Measurements from ENCODE around the gene CD52.
"Not testable (repeated sequence)": the region's sequence is repeated elsewhere in the genome, so short reads cannot be mapped to it uniquely, and the experiment has no call there.

CD52 gene

GRCh38 chr1:26330276-26330675, 12.5 kb downstream of the CD52 start:
- no peak for DNase-seq (ENCODE audit: low read depth in 2 of 2)

- not testable (repeated sequence) for DNase-seq (ENCODE audit: low read depth in 2 of 2)
Observed at GRCh38 chr1:26333312-26333711, 15.6 kb downstream of the CD52 start.

DNA sequence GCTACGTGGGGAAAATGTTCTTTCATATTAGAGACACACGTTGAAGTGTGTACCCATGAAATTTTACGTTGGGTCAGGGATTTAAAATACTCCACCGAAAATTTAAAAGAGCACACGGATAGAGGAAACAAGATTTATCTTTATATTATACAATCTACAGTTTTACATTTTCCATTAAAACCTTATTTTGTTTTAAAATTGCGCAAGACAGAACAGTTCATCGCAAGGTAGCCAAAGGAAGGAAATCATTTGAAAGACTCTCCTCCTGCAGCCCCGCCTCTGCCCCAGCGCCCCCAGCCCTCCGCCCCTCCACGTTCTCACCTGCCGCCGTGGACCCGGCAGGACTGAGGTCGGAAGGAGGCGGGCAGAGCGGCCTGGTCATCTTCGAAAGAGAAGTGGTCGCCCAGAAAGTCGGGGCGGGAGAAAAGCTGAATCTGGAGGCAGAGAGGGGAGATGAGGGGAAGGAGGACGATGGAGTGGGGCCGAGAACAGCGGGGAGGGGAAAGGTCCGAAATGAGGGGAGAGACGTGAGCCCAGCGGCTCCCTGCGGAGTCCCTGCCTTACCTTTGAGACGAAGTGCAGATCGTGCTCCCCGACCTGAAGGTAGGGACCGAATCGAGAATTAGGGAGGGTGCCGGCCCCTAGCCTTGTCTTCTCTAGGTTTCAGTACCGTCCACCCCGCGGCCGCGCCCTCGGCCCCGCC, 18.2 kb downstream of the CD52 start:
- no peak for DNase-seq (ENCODE audit: low read depth in 2 of 2)

GRCh38 chr1:26336477-26337205, 18.9 kb downstream of the CD52 start:
- peak; percentile 74 to 80 for DNase-seq (ENCODE audit: low read depth in 2 of 2)

- no peak for DNase-seq (ENCODE audit: low read depth in 2 of 2)
Observed at GRCh38 chr1:26337206-26337535, 19.4 kb downstream of the CD52 start.

DNA sequence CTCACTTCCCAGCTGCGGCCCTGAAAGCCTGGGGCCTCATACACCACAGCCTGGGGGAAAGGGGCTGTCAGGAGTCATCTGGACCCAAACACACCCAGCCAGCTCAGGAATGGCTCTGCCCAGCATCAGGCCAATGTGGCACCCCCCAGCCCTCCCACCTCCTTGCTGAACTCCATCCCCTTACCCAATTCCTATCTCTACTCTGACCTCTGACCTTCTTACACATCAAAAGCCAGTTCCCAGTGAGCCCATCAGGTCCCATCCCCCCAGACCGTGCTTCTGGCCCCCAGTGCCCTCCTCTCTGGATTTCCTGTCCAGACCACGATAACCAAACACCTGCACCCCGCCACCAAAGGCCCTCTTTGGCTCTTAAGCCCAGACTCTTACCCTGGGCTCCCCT, 19.9 kb downstream of the CD52 start:
- DNase-seq (ENCODE audit: low read depth in 2 of 2), result no peak

DNA sequence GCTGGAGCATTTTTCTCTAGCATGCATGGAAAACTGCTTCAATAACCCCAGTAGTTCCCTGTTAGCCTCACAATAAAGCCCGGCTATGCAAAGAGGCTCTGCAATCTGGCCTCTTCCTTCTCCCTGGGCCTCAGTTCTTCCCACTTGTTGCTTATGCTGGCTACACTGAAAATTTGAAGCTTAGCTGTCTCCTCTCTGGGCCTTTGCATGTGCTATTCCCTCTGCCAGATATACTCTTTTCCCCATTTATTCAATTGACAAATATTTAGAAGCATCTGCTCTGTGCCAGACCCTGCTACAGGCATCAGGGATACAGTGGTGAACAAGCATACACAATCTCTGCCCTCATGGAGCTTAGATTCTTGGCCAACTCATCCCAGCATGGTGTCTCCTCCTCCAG, 20.9 kb downstream of the CD52 start:
- no peak for DNase-seq (ENCODE audit: low read depth in 2 of 2)

DNA sequence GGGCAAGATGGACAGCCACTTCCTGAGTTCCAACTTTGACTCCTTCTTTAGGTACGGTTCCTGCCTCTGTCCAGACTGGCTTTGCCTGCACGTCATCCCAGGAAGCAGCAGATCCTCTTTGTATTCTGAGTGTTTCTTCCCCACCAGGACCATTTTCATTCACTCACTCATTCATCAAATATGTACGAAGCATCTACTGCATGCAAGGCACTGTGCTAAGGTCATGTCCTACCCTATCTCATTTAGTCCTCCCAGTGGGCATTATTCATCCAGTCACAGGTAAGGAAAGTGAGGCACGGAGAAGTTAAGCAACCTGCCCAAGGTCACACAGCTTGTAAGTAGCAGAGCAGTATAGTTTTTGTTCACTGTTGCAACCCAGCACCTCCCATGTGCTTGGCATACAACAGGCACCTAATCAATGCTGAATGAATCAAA, 22.3 kb downstream of the CD52 start:
- DNase-seq (ENCODE audit: low read depth in 2 of 2), result no peak

DNA sequence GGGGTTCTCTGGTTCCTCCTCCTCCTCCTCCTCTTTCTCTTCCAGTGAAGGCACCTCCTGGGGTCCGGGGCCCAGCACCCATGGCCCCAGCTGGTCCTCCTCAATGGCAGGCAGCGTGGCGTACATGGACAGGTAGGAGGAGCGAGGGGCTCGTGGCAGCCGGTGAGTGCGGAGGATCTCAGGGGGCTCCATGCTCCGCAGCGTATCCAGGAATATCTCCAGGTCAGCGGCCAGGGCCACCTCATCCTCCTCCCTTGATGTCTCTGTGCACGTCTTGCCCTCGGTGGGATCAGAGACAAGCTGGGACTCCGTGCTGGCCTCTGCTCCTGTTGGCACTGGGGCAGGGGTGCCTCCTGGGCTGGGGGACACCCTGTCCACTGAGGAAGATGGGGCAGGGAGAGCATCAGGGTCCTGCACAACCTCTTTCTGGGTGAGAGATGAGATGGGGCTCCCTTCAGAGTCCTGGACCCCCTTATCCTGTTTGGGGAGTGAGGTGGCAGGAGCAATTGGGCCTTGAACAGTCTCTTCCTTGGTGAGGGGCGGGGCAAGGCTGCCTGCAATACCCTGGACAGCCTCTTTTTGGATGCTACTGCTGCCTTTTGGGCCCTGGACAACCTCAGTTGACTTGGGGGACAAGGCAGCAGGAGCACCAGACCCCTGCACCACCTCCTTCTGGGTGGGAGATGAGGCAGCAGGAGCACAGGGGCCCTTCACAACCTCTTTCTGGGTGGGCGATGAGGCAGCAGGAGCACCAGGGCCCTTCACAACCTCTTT, 26.6 kb downstream of the CD52 start:
- DNase-seq (ENCODE audit: low read depth in 2 of 2), result no peak

DNA sequence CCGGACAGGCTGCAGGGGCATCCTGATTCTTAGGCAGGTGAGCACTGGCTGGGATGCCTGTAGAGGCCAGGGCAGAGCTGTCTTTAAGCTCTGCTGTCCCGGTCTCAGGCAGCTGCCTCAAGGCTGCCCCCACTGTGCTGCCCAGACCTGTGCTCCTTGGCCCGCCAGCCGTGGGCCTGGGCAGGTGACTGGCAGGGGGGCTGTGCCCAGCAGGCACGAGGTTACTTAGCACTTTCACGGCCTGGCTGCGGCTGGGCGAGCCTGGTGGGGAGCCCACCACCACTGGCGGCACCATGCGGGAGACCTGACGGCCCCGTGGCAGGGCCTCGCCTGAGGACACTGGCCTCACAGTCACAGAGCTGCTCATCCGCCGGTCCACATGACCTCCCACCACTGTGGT, 28.0 kb downstream of the CD52 start:
- no peak for DNase-seq (ENCODE audit: low read depth in 2 of 2)

- DNase-seq (ENCODE audit: low read depth in 2 of 2), result no peak
Observed at GRCh38 chr1:26346274-26347033, 28.7 kb downstream of the CD52 start.

DNA sequence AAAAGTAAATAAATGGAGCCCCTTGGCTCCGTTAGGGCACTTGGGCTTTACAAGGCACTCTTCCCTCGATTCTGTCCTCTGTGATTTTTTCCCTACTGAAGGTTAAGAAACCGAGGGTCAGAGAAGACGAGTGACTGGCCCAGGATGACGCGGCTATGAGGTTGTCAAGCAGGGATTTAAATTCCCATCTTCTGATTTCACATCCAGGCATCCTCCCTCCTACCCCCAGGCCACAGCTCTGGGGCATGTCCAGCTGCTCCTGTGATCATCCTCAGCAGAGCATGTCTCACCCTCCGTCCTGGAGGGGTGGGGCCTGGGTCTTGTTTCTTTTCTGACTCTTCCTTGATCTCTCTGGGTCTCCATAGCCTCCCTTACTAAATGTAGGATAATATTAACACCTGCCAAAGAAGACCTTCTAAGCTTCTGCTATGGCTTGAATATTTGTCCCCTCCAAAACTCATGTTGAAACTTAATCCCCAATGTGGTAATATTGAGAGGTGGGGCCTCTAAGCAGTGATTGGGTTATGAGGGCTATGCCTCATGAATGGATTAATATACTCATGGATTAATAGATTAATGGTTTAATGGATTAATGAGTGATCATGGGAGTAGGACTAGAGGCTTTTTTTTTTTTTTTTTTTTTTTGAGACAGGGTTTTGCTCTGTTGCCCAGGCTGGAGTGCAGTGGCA, 31.6 kb downstream of the CD52 start:
- no peak for DNase-seq (ENCODE audit: low read depth in 2 of 2)

DNA sequence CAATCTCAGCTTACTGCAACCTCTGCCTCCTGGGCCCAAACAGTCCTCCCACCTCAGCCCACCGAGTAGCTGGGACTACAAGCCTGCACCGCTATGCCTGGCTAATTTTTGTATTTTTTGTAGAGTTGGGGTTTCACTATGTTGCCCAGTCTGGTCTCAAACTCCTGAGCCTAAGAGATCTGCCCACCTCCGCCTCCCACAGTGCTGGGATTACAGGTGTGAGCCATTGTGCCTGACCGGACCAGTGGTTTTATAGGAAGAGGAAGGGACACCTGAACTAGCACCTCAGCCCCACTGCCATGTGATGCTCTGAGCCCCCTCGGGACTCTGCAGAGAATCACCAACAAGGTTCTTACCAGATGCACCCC, 32.1 kb downstream of the CD52 start:
- no peak for DNase-seq (ENCODE audit: low read depth in 2 of 2)

- no peak for DNase-seq (ENCODE audit: low read depth in 2 of 2)
Observed at GRCh38 chr1:26350343-26350700, 32.6 kb downstream of the CD52 start.

DNA sequence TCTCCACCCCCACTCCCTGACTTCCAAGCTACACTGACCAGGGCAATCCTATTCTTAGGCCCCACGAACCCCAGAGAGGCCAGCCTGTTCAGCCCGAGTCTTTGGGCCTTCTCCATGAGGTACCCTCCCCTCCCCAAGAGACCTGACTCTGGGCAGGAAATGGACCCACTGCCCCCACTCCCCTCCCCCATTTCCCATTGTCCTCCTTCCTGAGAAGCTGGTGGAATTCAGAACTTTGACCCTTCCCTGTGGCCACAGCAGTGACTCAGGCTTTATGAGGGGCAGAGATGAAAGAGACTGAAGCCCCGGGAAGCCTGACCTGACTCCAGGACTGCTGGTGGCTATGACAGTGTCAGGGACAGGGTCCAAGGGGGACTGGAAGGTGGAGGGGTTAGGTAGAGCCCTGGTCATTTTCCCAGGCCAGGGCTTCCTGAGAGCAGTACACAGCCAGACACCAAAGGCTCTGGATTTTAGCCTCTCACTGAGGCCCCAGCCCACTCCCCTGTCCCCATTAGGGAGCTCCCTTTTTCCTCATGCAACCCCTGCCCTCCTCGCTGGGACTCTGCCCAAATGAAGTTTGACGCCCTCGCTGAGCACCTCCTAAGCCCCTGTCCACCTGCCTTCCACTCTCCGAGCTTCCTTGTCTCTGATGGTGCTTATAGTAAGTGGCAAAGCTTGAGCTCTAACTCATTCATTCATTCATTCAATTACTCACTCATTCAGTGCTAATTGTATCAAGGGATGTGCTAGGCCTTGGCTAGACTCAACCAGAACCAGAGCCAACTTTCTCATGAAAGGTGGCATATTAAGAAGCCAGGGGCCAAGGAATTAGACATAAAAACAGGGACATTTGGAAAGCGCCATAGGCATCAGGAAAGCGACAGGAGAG, 33.2 kb downstream of the CD52 start:
- DNase-seq (ENCODE audit: low read depth in 2 of 2), result no peak

GRCh38 chr1:26351590-26352337, 34.0 kb downstream of the CD52 start:
- DNase-seq (ENCODE audit: low read depth in 2 of 2), result no peak

GRCh38 chr1:26352338-26352679, 34.6 kb downstream of the CD52 start:
- no peak for DNase-seq (ENCODE audit: low read depth in 2 of 2)

DNA sequence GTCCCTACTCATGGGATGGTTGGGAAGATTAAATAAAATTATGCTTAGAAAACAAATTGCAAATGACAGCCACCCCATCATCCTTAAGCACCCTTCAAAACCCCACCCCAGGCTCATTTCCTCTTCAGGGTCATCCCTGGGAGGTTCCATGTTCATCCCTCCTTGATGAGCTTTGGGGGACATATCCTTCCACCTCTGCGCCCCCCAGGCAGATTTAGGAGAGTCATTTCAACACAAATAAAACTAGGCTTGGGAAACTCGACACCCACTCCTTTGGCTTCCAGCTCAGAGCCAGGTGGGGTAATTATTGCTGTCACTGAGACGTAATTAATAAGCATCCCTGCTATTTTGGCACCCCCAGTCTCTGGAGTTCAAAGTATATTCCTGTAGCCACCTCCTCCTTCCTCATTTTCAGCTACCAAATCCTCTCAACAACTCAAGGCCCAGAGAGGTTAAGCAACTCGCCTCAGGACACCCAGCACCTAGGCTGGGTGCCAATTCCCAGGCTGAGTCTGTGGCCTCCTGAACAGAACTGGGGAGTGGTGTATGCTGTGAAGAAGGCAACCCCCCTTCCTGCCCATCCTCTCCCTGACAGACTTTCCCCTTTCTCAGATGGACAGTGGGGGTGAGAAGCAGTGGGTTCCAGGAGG, 35.6 kb downstream of the CD52 start:
- no peak for DNase-seq (ENCODE audit: low read depth in 2 of 2)

DNA sequence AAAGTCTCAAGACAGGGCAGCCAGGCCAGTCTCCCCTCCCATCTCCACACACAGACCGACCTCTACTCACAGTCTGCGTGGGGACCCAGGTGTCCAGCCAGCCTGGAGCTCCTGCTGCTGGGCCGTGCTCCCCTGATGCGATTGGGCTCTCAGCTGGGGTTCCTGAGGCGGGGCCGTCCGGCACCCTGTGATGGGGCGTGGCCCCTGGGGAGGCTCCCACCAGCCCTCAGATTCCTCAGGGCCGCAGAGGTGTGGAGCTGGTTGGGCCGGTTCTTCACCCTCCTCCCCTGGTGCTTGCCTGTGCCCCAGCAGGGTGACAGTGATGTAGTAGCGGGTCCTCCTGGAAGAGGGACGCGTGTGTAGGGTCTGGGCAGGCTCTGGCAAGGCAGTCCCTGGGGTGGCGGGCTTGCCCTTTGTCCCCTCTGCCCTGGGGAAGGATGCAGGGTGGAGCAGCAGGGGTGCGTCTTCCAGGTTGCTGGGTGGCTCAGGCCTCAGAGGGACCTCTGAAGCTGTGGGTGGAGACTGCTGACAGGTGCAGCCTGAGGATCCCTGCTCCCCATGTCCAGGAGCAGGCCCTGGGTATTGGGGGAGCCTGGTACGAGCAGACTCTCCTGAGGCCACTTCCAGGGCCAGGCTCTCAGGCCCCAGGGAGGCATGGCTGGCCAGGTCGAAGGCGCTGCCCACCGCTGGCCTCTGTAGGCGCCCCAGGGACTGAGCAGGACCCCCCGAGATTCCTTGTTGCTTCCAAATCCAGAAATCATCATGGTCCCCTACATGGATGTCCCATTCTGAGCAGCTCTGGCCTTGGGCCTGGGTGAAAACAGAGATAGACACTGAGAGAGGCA, 36.4 kb downstream of the CD52 start, which contains the start of gene CRYBG2:
CRYBG2 (minus strand) TSS at position 155 of the 845 bp plus-strand sequence. CDS start 7,473 bp downstream, outside the sequence.
- no peak for DNase-seq (ENCODE audit: low read depth in 2 of 2)

Measured in activated CD8-positive, alpha-beta memory T cell treated with anti-CD3 and anti-CD28 coated beads for 4 hours (primary cell).